Right lobe of liver (tissue), 4 donors: ENCODE measurements around the gene IP6K3.

ENCODE experiments used
- CTCF ChIP-seq, 4 donors: fragments of 200-600 bp in 3 of 4; fragments of 450-650 bp in 1 of 4; IDR thresholded peaks; one replicate each; pipeline versions ENCODE4 v1.5.1 to v1.8.0; 2016 to 2022; ENCODE audit warnings: antibody characterized with exemption in 4 of 4, mild to moderate bottlenecking in 2 of 4
- POLR2A ChIP-seq: fragments of 450-650 bp; IDR thresholded peaks from one replicate; pipeline ENCODE4 v1.6.1; 2017; ENCODE audit warnings: antibody characterized with exemption, mild to moderate bottlenecking
- donor health status: DM: no; HTN: no; CAD: no.
- donor health status: DM: no; HTN: no; CAD: no.
- donor health status: DM: no; HTN: yes; CAD: no.

GRCh38 chr6:33696076-33696475, 50.6 kb downstream of the IP6K3 start:
- TF ChIP-seq CTCF (IDR thresholded peaks at IDR 0.05) (no peak), POLR2A (no peak)
